Activated CD8-positive, alpha-beta memory T cell treated with anti-CD3 and anti-CD28 coated beads, Interleukin-2, amount 50 U/mL, for 24 hours (primary cell): ENCODE measurements around the gene USP3.

ENCODE experiments used
- DNase-seq: peaks from one replicate; pipeline ENCODE4 v3.0.0-alpha.2; 2020; ENCODE audit errors: extremely low read depth

USP3 gene

GRCh38 chr15:63544258-63545026 lies 40.0 kb downstream of the USP3 start:
- DNase-seq = no peak

- DNase-seq = no peak
Observed at GRCh38 chr15:63545520-63545919, 41.1 kb downstream of the USP3 start.

GRCh38 chr15:63551400-63551799 lies 47.0 kb downstream of the USP3 start:
- no peak for DNase-seq

DNA sequence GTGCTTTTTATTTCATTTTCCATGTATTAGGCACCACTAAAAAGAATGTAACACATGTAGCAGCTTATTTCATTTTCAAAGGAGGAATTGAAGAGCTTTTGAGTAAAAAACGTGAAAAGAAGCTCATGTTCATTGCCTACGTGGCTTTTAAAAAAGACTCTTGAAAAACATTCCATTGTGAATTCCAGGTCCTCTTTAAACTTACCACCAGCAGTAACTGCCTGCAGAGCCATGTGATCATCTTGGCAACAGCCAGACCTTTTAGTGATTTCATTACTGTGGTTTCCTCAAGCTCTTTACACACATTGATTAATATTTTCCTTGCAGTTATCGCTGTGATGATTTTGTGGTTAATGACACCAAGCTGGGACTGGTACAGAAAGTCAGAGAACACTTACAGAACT lies 49.0 kb downstream of the USP3 start:
- DNase-seq = no peak

GRCh38 chr15:63554337-63554927 lies 50.0 kb downstream of the USP3 start:
- no peak for DNase-seq

GRCh38 chr15:63555507-63555906 lies 51.1 kb downstream of the USP3 start:
- DNase-seq = no peak

- no peak for DNase-seq
Observed at GRCh38 chr15:63556246-63556645, 51.9 kb downstream of the USP3 start.

DNA sequence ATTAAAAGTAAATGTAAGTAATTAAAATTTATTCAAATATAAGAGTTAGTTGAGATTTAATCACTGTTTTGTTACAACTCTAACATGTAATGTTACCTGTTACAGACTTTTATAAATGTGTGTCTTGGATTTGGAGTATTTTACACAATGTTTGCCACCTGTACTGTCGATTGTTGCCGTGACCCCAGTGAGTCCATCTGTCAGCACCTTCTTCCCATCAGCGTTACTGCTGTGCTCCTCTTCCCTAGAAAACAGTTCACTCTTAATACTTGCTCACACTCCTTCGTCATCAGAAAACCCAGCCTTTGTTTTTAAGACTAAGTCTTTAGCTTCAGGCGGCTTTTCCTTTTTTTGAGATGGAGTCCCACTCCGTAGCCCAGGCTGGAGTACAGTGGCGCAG lies 52.3 kb downstream of the USP3 start:
- DNase-seq = no peak

GRCh38 chr15:63559753-63560152 lies 55.4 kb downstream of the USP3 start:
- no peak for DNase-seq

DNA sequence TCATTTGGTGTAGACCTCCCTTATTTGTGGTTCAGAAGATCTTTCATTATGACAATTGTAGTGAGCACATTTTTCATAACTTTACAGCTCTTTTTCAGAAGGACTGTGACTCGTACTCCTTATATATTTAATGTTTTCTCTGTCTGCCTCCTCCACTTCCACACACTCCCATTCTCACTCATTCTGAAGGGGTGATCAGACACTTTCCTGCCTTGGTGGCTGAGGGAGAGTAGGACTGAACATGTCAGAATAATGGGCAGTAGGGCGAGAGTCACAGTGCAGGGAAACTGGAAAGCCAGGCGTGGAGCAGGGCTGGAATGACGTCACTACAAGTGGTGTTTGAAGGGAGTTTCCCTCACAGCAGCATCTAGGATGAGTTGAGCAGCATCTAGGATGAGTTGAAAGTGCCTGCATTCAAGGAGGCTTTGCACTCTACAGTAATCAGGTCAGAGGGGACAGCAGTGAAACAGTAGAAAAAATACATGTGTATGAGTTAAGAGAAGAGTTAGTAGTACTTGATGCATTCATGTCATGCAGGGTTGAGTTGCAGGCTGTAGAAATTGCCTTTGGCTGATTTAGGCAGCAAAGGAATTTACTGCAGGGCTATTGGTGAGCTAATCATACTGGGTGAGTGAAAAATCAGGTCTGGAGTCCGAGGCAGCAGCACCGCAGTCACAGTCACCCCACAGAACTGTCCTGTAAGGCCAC lies 56.5 kb downstream of the USP3 start:
- DNase-seq = peak; percentile 17

DNA sequence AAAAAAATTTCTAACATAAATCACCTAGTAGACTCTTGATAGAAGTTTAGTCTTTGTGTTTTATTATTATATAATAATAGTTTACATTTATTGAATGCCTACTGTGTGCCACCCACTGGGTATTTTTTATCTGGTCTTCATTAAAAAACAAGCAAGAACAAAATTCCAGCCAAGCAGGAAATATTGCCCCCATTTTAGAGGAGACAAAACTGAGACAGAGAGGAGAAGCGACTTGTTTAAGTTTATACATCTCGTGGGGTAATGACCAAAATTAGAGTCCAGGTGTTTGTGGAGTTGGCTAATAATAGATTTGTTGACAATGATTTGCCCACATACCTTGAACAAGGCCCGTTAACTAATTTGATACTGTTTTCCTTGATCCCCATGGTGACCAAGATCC lies 59.7 kb downstream of the USP3 start:
- no peak for DNase-seq

DNA sequence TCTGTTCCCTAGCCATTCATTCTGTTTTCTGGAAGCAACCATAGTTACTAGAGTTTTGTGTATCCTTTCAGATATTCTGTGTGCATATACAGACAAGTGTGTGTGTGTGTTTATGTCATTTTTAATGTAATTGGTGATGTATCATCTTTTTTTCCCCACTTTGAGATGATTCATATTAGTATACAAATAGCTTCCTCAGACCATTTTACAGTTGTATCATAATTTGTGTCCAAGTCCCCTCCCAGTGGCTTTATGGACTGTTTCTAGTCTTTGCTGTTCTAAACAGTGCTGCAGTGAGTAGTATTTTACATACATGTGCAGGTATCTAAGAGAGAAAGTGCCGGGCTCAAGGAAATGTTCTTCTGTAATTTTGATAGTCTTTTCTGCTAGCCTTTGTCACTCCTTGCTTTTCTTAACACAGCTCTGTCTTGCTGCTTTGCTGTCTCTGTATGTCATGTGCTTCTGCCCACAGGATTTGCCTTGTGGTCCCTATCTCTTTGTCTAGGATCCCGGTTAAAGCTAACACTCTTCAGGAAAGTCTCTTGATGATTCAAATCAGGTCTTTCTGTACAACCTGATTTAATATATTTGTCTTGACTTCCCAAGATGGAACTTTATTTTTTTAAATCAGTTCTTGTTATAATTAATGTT lies 61.3 kb downstream of the USP3 start:
- DNase-seq = no peak

DNA sequence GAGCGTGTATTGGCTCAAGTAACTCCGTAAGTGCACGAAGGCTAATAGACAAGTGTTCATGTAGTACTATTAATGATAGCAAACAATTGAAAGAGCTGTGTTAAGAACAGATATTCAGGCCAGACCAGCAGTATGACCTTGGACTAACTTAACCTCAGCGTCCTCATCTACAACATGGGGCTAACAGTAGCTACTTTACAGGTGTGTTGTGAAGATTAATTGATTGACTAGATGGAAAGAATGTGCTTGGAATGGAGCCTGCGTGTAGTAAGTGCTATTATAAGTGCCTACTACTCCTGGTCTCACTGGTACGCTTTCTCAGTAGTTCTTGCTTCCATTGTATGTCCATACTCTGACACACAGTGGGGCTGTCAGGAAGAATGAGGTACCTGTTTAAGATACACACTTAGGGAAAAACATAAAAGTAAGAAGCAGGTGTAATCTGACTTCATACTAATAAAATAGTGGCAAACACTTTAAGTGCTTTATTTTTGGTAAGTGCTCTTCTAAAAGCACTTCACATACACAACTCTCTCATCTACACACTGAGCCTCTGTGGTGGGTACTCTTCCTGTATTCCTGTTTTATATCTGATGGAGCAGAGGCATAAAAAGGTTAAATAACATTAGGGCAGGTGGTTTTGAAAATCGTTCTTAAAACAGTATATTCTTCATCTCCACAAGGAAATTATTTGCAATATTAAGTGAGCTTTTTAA lies 68.5 kb downstream of the USP3 start:
- no peak for DNase-seq

- DNase-seq = no peak
Observed at GRCh38 chr15:63573533-63573932, 69.1 kb downstream of the USP3 start.

- no peak for DNase-seq
Observed at GRCh38 chr15:63575312-63575711, 70.9 kb downstream of the USP3 start.

DNA sequence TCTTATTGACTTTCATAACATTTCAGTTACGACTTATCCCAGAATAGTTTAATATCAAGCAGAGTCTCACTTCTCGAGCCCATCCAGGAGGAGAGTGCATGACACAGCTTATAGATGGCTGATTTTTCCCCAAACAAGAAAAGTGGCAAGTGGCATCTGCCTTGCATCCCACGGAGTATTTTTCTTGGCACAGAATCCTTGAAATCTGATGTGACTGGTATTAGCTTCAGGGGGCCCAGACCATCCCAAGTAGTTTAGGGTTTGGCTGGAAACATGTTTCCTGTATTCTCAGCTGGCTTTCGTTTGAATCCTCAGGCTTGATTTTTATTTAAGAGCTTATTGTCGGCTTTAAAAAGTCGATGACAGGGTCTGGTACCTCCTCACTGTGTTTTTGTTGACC lies 72.0 kb downstream of the USP3 start:
- DNase-seq = no peak

GRCh38 chr15:63582179-63582578 lies 77.8 kb downstream of the USP3 start:
- DNase-seq = no peak

DNA sequence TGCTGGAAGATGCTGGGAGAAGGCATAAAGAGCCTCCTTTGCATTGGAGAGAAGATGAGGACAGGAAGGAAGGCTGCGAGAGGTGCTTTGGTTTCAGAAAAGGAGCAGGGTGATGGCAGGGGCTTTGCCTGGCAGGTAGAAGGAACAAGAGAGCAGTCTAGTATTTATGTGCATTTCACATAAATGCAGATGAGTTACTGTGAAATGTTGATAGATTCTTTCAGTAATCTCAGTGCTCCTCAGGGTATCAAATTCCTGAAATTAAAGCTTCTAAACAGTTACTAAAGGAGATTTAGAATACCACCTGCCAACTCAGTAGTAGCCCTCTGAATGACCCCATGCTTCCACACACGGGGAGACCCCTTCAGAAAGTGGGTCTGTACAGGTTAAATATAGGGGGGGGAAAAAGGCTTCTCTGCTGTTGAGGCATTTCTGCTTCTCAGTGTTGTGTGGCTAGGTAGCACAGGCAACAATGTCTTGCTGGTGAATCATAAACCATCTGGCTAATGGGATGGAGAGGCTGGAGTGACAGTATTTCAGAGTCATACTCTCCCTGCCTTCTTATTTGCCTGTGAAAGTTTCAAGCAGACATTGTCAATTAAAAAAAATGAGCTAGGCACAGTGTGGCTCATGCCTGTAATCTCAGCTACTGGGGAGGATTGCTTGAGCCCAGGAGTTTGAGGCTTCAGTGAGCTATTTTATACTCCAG lies 78.5 kb downstream of the USP3 start:
- DNase-seq = no peak

DNA sequence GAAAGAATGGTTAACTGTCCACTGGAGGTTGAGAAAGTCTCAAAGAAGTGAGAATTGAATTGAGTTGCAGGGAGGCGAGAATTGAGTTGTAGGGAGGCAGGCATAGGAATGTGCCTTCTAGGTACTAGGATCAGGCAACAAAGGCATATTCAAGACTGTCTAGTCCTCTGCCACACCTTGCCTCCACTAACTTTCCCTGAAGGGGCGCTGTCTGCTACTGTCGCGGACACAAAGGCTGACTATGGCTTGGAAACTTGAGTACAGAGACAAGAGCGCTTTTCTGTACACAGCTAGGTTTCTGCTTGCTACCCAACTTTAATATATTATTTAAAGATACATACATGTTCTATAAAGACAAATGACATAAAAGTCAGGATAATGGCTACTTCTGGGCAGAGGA lies 82.4 kb downstream of the USP3 start:
- no peak for DNase-seq

DNA sequence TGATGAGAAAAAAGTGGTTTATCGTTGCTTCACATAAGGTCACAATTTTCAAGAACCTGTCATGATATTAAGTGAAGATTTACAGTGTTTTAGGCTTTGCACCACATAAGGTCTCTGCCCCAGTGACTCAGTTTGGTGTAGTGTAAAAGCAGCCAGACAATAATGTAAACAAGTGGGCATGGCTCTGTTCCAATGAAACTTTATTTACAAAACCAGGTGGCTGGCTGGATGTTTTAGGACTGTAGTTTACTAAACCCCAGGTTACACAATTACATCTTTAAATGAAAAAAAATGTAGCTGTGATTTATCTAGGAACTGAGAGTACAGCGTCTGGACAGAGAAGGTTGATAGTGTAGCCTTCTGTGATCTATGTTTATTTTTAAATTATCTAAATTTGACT lies 83.1 kb downstream of the USP3 start:
- DNase-seq = no peak

DNA sequence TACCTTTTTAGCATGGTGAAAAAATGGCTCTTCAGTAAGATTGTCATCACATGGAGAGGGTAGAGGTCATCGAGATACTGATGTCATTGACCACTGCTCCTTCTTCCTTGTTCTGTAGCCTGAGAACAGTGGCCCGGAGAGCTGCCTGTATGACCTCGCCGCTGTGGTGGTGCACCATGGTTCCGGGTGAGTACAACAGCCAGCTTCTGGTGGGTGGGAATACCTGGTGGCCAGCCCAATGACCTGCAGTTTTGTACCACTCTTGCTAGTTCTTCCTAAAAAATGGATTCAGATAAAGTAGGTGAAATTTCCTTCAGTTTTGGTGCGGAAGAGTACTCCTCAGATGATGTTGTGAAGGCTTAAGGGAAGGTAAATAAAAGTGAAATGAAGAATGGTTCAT lies 84.4 kb downstream of the USP3 start:
- DNase-seq = no peak
